ENCODE results near the gene CD209. TPM values are rescaled to one million over a fixed set of nuclear protein-coding genes. Genes with fewer than 3 reads are reported as not detected.
A peak's percentile ranks its signal among the peaks of the same experiment; 100 is the strongest.

Gene CD209
- total RNA-seq, 1 donor from 2014 or later: 10.6 TPM

GRCh38 chr19:7784856-7785255, 37.5 kb upstream of the CD209 start:
- intact Hi-C loops (cut with DNase I): no loop called here
- H3K27me3 ChIP-seq: peaks cover 28% of the 10 kb centered on the region
- DNase-seq (no peak), ATAC-seq (no peak)
- H3K36me3 ChIP-seq: no peaks in the 10 kb centered on the region
- H3K4me3 ChIP-seq: no peak overlapping the region
- H3K4me1 ChIP-seq: no peaks in the 10 kb centered on the region
- H3K27ac ChIP-seq: no peak overlapping the region
- TF ChIP-seq, protein P1, sequence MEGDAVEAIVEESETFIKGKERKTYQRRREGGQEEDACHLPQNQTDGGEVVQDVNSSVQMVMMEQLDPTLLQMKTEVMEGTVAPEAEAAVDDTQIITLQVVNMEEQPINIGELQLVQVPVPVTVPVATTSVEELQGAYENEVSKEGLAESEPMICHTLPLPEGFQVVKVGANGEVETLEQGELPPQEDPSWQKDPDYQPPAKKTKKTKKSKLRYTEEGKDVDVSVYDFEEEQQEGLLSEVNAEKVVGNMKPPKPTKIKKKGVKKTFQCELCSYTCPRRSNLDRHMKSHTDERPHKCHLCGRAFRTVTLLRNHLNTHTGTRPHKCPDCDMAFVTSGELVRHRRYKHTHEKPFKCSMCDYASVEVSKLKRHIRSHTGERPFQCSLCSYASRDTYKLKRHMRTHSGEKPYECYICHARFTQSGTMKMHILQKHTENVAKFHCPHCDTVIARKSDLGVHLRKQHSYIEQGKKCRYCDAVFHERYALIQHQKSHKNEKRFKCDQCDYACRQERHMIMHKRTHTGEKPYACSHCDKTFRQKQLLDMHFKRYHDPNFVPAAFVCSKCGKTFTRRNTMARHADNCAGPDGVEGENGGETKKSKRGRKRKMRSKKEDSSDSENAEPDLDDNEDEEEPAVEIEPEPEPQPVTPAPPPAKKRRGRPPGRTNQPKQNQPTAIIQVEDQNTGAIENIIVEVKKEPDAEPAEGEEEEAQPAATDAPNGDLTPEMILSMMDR (IDR thresholded peaks at IDR 0.05): no peak
- H3K9me3 ChIP-seq: no peaks in the 10 kb centered on the region

GRCh38 chr19:7783991-7784423, 36.7 kb upstream of the CD209 start:
- DNase-seq: peak; percentile 67
- Histone ChIP-seq H3K4me1 (no peaks in the 10 kb centered on the region), H3K27me3 (peaks cover 19% of the 10 kb centered on the region), H3K36me3 (no peaks in the 10 kb centered on the region), H3K9me3 (no peaks in the 10 kb centered on the region), H3K4me3 (no peak overlapping the region), H3K27ac (no peak overlapping the region)
- intact Hi-C loops (cut with DNase I): no loop called here
- TF ChIP-seq, protein P1 (IDR thresholded peaks at IDR 0.05): no peak
- ATAC-seq: peak; percentile 88

DNA sequence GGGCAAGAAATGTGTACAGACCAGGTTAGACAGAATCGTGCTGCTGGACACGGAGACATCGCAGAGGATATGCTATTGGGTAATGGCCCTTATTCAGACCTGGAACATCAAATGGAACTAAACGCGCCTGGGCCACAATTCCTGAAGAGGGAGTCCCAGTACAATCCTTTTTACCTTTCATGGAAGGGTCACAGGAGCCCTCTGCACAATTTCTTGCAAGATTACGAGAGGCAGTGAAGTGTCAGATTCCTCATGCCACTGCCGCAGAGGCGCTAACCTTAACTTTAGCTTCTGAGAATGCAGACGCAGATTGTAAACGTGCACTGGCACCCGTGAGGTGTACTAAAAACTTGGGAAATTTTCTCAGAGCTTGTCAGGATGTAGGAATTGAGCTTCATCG, 33.8 kb upstream of the CD209 start:
- intact Hi-C loops (cut with DNase I): no loop called here
- peak; percentile 23 for DNase-seq

DNA sequence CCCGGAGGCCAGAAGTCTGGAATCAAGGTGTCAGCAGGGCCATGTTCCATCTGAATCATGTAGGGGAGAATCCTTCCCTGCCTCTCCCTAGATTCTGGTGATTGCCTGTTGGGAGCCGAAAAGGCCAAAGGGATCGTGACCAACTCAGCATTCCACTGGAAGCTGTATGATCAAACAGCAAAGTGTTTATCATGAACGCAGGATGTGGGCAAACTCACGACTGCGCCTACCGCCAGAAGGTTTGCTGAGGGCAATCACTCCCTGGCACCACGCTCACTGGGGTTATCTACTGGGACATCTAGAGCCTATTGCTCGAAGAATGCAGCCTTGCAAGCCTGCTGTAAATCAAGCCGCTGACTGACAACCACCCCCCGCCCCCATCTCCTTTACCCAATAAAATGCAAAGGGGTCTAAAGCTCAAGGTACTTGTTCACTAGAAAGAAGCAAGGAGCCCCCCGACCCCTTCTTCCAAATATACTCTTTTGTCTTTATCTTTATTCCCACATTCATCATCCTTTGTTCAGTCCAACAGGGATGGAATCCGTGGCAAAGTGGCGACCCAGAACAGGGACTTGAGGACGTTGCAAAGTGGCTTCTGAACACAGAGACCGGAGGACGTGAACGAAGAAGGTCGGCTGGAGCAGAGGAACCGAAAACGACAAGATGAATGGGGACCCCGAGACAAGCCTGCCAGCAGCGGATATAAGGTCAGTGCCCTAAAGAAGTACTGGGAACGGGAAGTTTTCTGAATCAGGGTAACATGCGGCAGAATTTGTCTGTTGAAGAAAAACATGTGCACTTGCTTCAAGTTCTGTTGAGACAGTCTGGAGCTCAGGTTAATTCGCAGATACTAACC, 32.5 kb upstream of the CD209 start:
- no peaks in the 10 kb centered on the region for H3K4me1 ChIP-seq
- H3K4me3 ChIP-seq: no peak overlapping the region
- intact Hi-C loops (cut with DNase I): no loop called here
- H3K27me3 ChIP-seq: no peaks in the 10 kb centered on the region
- H3K9me3 ChIP-seq: no peaks in the 10 kb centered on the region
- ATAC-seq: no peak
- no peaks in the 10 kb centered on the region for H3K36me3 ChIP-seq
- H3K27ac ChIP-seq: no peak overlapping the region
- peak; percentile 35 for DNase-seq
- TF ChIP-seq, protein P1 (IDR thresholded peaks at IDR 0.05): no peak

More for the DNA sequence above, 33.8 kb upstream of the CD209 start:
- TF ChIP-seq, protein P1 (IDR thresholded peaks at IDR 0.05): no peak
- Histone ChIP-seq H3K9me3 (no peaks in the 10 kb centered on the region), H3K27me3 (no peaks in the 10 kb centered on the region), H3K27ac (no peak overlapping the region), H3K4me1 (no peaks in the 10 kb centered on the region), H3K4me3 (no peak overlapping the region), H3K36me3 (no peaks in the 10 kb centered on the region)
- ATAC-seq: no peak

DNA sequence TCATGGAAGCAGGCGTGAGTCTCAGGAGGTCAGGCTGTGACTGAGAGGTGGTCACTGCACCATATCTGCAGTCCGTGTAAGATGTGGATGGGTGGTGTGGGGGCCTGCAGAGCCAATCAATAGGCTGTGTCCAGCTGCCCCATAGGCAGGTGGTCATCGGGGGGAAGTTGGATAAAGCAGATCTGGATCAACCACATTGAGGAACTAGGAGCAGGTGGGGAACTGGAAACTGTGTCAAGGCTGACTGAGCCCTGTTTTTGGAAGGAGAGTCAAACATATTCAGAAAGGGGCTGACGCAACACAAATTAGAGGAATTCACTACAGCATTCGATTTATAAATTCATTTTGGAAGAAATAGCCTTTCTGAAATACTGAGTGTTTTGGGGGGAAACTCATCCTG, 30.7 kb upstream of the CD209 start:
- TF ChIP-seq, protein P1 (IDR thresholded peaks at IDR 0.05): no peak
- DNase-seq (peak; percentile 18), ATAC-seq (peak; percentile 45)
- intact Hi-C loops (cut with DNase I): no loop called here
- Histone ChIP-seq H3K36me3 (no peaks in the 10 kb centered on the region), H3K9me3 (no peaks in the 10 kb centered on the region), H3K27me3 (no peaks in the 10 kb centered on the region), H3K4me1 (no peaks in the 10 kb centered on the region), H3K27ac (no peak overlapping the region), H3K4me3 (no peak overlapping the region)

All from upper lobe of right lung (tissue), 1 donor.